ENCODE results near the gene SSC5D. TPM values are rescaled to one million over a fixed set of nuclear protein-coding genes. Genes with fewer than 3 reads are reported as not detected.

The SSC5D gene
- total RNA-seq, 1 donor from 2014 or later: 7.7 TPM

- no peak for DNase-seq (ENCODE audit: low spot score)
- intact Hi-C loops (cut with DNase I): no loop called here
Observed at GRCh38 chr19:55483706-55484592, 4.3 kb upstream of the SSC5D start.

GRCh38 chr19:55484593-55485438 is 3.4 kb upstream of the SSC5D start, which contains the start of gene NAT14:
Gene NAT14, plus strand, starts transcription at chr19:55485188. Its CDS starts 521 bp downstream, at chr19:55485709.
- intact Hi-C loops (cut with DNase I): no loop called here

GRCh38 chr19:55485439-55486011 is 2.7 kb upstream of the SSC5D start:
- no peak for DNase-seq (ENCODE audit: low spot score)
- intact Hi-C loops (cut with DNase I): no loop called here

More at GRCh38 chr19:55484593-55485438, 3.4 kb upstream of the SSC5D start, which contains the start of gene NAT14:
- no peak for DNase-seq (ENCODE audit: low spot score)

- intact Hi-C loops (cut with DNase I): no loop called here
- no peak for DNase-seq (ENCODE audit: low spot score)
Observed at GRCh38 chr19:55486043-55486970, 1.9 kb upstream of the SSC5D start.

GRCh38 chr19:55486971-55487923 is 989 bp upstream of the SSC5D start:
- intact Hi-C loops (cut with DNase I): no loop called here

GRCh38 chr19:55488986-55489710 is 912 bp downstream of the SSC5D start:
- DNase-seq (ENCODE audit: low spot score): no peak
- intact Hi-C loops (cut with DNase I): no loop called here

More at GRCh38 chr19:55486971-55487923, 989 bp upstream of the SSC5D start:
- no peak for DNase-seq (ENCODE audit: low spot score)

GRCh38 chr19:55489711-55490477 is 1.7 kb downstream of the SSC5D start:
- intact Hi-C loops (cut with DNase I): no loop called here
- DNase-seq (ENCODE audit: low spot score): no peak

- intact Hi-C loops (cut with DNase I): no loop called here
- no peak for DNase-seq (ENCODE audit: low spot score)
Observed at GRCh38 chr19:55490478-55491432, 2.5 kb downstream of the SSC5D start.

GRCh38 chr19:55491546-55492360 is 3.5 kb downstream of the SSC5D start:
- intact Hi-C loops (cut with DNase I): no loop called here
- no peak for DNase-seq (ENCODE audit: low spot score)

- intact Hi-C loops (cut with DNase I): no loop called here
- DNase-seq (ENCODE audit: low spot score): no peak
Observed at GRCh38 chr19:55492362-55492944, 4.2 kb downstream of the SSC5D start.

- DNase-seq (ENCODE audit: low spot score): no peak
- intact Hi-C loops (cut with DNase I): no loop called here
Observed at GRCh38 chr19:55493052-55493644, 4.9 kb downstream of the SSC5D start.

- no peak for DNase-seq (ENCODE audit: low spot score)
- intact Hi-C loops (cut with DNase I): no loop called here
Observed at GRCh38 chr19:55493645-55494171, 5.5 kb downstream of the SSC5D start.

- intact Hi-C loops (cut with DNase I): no loop called here
- no peak for DNase-seq (ENCODE audit: low spot score)
Observed at GRCh38 chr19:55494172-55494761, 6.0 kb downstream of the SSC5D start.
